ENCODE measurements around the gene RPTOR. TPM values are rescaled to one million over a fixed set of nuclear protein-coding genes. Genes with fewer than 3 reads are reported as not detected.

RPTOR gene
- total RNA-seq, 4 donors from 2014 or later, result 47.6 to 56.9 (median 55.4) TPM

DNA sequence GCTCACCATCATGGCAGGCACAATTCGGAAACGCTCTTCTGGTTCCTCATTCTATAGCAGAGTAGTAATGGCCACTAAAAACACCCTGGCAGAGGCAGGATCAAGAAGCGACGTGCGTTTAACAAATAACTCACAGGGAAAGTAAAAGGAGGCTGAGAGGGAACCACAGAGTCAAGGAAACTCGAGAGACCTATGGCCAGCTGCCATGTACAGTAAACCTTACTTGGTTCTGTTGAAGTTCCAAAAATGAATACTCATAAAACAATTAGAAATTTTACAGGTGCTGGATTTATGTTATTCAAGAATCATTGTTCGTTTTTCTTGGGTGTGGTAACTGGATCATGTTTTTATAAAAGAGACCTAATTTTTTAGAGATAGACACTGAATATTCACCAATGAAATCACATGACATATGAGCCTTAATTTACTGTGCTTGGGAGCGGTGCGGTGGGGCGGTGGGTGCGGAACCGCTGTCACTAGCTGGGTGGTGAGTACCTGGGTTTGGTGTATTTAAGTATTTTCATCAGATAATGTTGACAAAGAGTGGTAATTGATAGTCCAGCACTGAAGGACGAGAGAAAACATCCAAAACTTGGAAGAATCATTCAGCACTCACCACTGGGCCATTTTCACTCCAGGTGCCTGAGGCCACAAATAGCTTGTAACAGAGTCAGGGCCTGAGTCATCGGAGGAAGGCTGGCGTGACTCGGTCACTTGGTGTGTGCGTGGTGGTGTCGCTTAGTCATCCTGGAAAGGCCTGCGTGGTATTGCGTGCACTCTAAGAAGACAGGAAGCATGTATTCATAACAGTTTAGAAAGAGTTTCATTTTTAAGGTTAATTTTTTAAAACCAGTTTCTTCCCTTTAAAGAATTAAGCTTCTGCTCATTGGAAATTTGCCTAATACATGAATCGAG lies 311.6 kb downstream of the RPTOR start:
- Histone ChIP-seq H3K9me3 (no peaks in the 10 kb centered on the region), H3K36me3 (no peaks in the 10 kb centered on the region), H3K27ac (peak overlapping the region; percentile 90 to 93 (median 91)), H3K4me1 (peaks cover 42 to 45% of the 10 kb centered on the region in 2 donors), H3K4me3 (no peak overlapping the region), H3K27me3 (no peaks in the 10 kb centered on the region)
- TF ChIP-seq CTCF (IDR thresholded peaks at IDR 0.05 in 4 of 5, conservative IDR thresholded peaks at IDR 0.05 in 1 of 5), result no peak
- TF ChIP-seq POLR2A (IDR thresholded peaks at IDR 0.05), result peak; percentile 56 to 74
- in situ Hi-C loops (cut with MboI; ENCODE audit: low sequenced_read_pairs in 4 of 4), result no loop called here
- intact Hi-C loops (cut with DNase I; ENCODE audit: low total_unique reads), result loop anchor here (2.0 to 5.0 kb wide), 2 partner anchors 84 to 105 kb away; no protein-coding TSS in a partner anchor
- ATAC-seq, result peak; percentile 93 to 94
- peak; percentile 94 to 96 for DNase-seq

GRCh38 chr17:80856863-80857755 lies 312.5 kb downstream of the RPTOR start:
- intact Hi-C loops (cut with DNase I; ENCODE audit: low total_unique reads), result loop anchor here (2.0 to 5.0 kb wide), 2 partner anchors 85 to 106 kb away; no protein-coding TSS in a partner anchor

GRCh38 chr17:80857756-80858171 lies 313.1 kb downstream of the RPTOR start:
- peak overlapping the region; percentile 90 to 93 (median 91) for H3K27ac ChIP-seq
- DNase-seq, result peak in 1 of 2 donors; percentile 14
- intact Hi-C loops (cut with DNase I; ENCODE audit: low total_unique reads), result loop anchor here (2.0 to 5.0 kb wide), 4 partner anchors 85 to 401 kb away; no protein-coding TSS in a partner anchor

More at GRCh38 chr17:80856863-80857755, 312.5 kb downstream of the RPTOR start:
- no peaks in the 10 kb centered on the region for H3K27me3 ChIP-seq
- no peaks in the 10 kb centered on the region for H3K9me3 ChIP-seq
- H3K4me3 ChIP-seq, result no peak overlapping the region
- no peak for TF ChIP-seq POLR2A (IDR thresholded peaks at IDR 0.05)
- no peak for TF ChIP-seq CTCF (IDR thresholded peaks at IDR 0.05 in 4 of 5, conservative IDR thresholded peaks at IDR 0.05 in 1 of 5)
- peak in 1 of 2 donors; percentile 19 for DNase-seq
- in situ Hi-C loops (cut with MboI; ENCODE audit: low sequenced_read_pairs in 4 of 4), result no loop called here
- peak overlapping the region; percentile 90 to 93 (median 91) for H3K27ac ChIP-seq
- no peaks in the 10 kb centered on the region for H3K36me3 ChIP-seq
- no peak for ATAC-seq
- peaks cover 42 to 44% of the 10 kb centered on the region in 2 donors for H3K4me1 ChIP-seq

More at GRCh38 chr17:80857756-80858171, 313.1 kb downstream of the RPTOR start:
- Histone ChIP-seq H3K9me3 (no peaks in the 10 kb centered on the region), H3K4me1 (peaks cover 42 to 44% of the 10 kb centered on the region in 2 donors), H3K27me3 (no peaks in the 10 kb centered on the region), H3K36me3 (no peaks in the 10 kb centered on the region), H3K4me3 (no peak overlapping the region)
- TF ChIP-seq POLR2A (IDR thresholded peaks at IDR 0.05), result no peak
- TF ChIP-seq CTCF (IDR thresholded peaks at IDR 0.05 in 4 of 5, conservative IDR thresholded peaks at IDR 0.05 in 1 of 5), result no peak
- no peak for ATAC-seq
- in situ Hi-C loops (cut with MboI; ENCODE audit: low sequenced_read_pairs in 4 of 4), result no loop called here

Measured in gastrocnemius medialis (tissue), 4 donors.